Measurements from ENCODE around the gene TLCD2. TPM values are rescaled to one million over a fixed set of nuclear protein-coding genes. Genes with fewer than 3 reads are reported as not detected.

The TLCD2 gene
- total and polyA plus RNA-seq, 2 of the 13 experiments (the other 11 are each of a cell fraction or from before 2014, with no cell fraction given): 0.90 to 1.1 TPM

DNA sequence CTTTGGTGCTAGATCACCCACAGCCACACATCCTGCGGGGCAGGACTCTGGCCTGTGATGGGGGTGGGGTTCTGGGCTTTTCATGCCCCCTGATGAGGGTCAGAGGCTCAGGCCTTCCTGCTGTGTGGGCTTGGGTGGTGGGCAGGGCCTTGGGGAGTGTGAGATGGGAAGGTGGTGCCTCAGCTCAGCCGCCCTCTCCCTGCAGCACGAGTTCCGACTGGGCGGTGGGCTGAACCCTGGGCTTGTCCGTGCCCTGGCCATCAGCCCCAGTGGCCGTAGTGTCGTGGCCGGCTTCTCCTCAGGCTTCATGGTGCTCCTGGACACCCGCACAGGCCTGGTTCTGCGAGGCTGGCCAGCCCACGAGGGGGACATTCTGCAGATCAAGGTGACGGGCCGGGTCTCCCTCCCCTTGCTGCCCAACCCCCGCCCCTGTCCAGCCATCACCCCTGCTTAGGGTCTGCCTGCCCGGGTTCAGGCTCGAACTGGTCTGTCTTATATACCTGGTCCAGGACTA is 25.7 kb upstream of the TLCD2 start (continued):
- TF ChIP-seq, protein P1, sequence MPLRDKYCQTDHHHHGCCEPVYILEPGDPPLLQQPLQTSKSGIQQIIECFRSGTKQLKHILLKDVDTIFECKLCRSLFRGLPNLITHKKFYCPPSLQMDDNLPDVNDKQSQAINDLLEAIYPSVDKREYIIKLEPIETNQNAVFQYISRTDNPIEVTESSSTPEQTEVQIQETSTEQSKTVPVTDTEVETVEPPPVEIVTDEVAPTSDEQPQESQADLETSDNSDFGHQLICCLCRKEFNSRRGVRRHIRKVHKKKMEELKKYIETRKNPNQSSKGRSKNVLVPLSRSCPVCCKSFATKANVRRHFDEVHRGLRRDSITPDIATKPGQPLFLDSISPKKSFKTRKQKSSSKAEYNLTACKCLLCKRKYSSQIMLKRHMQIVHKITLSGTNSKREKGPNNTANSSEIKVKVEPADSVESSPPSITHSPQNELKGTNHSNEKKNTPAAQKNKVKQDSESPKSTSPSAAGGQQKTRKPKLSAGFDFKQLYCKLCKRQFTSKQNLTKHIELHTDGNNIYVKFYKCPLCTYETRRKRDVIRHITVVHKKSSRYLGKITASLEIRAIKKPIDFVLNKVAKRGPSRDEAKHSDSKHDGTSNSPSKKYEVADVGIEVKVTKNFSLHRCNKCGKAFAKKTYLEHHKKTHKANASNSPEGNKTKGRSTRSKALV (CRISPR knock-in tag; IDR thresholded peaks at IDR 0.05): no peak; the same call in 1 of the 2 replicates
- TF ChIP-seq NFYB (CRISPR knock-in tag; IDR thresholded peaks at IDR 0.05) (no peak), ZNF780A (CRISPR knock-in tag; IDR thresholded peaks at IDR 0.05) (0 out of 2 replicates have a peak, but pooled peaks have one; percentile 6), ETV5 (CRISPR knock-in tag; IDR thresholded peaks at IDR 0.05; ENCODE audit: borderline replicate concordance) (no peak), PCBP1 (IDR thresholded peaks at IDR 0.05; ENCODE audit: borderline replicate concordance, low read depth, low read length) (no peak; the same call in 1 of the 2 replicates), MEIS1 (CRISPR knock-in tag; IDR thresholded peaks at IDR 0.05; ENCODE audit: borderline replicate concordance) (peak; percentile 37; the same call in 1 of the 2 replicates), TOPORS (CRISPR knock-in tag; IDR thresholded peaks at IDR 0.05) (peak; percentile 19; the same call in 1 of the 2 replicates), ZNF138 (CRISPR knock-in tag; IDR thresholded peaks at IDR 0.05; ENCODE audit: low read depth) (0 out of 2 replicates have a peak, but pooled peaks have one; percentile 59)

DNA sequence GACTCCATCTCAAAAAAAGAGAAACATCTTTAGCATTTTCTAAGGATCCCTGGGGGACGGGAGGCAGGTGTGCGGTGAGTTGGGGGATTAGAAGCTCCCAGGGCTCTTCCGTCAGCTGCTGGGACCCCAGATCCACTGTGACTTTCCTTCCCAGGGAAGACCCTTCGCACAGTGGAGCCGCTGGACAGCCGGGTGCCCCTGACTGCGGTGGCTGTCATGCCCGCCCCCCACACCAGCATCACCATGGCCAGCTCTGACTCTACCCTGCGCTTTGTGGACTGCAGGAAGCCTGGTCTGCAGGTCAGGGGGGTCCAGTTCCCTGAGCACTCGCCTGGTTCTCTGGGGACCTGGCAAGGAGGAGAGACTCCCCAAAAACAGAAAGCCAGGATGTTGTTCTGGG is 25.2 kb upstream of the TLCD2 start:
- ChIA-PET CTCF (ENCODE audit: low intra/inter-chr PET ratio, low total read pairs) (no interaction called here), POLR2A (interaction anchor here (1.6 to 4.3 kb wide), 9 partner anchors 9 to 76 kb away, joined by 12 to 283 read pairs (median 47); partner anchors contain the start of genes SERPINF1 and WDR81)
- BruUV-seq (replicated peaks): no TSS peak
- peak overlapping the region in 2 of 3 experiments; percentile 57 to 60; a peak in 4 of 6 replicates for H3K4me3 ChIP-seq (replicated peaks in 1 of 3; ENCODE audit: insufficient read depth in 1 of 3, low read depth in 2 of 3, low read length in 3 of 3)
- H2AFZ ChIP-seq (ENCODE audit: low read length): no peak overlapping the region
- H3K27me3 ChIP-seq (ENCODE audit: control insufficient read depth in 1 of 2, insufficient read depth in 2 of 2, low read length in 2 of 2): no peaks in the 10 kb centered on the region
- intact Hi-C loops (cut with micrococcal nuclease; ENCODE audit: unreplicated experiment): no loop called here
- peaks cover 3% of the 10 kb centered on the region for H3K79me2 ChIP-seq (ENCODE audit: insufficient read depth, low read length)
- ATAC-seq (no peak), FAIRE-seq (no peak), DNase-seq (ENCODE audit: low spot score) (no peak)
- H3K4me1 ChIP-seq (ENCODE audit: insufficient read depth, low read length): peaks cover 48% of the 10 kb centered on the region
- H3K4me2 ChIP-seq (ENCODE audit: low read depth, low read length): peak overlapping the region; percentile 75
- 88% methylated on average over 8 of the region's 10 CpGs for WGBS (ENCODE audit: low lambda C conversion rate)
- in situ Hi-C loops (cut with HindIII; ENCODE audit: extremely low pct_ligation_motif_present, low pct_unique_long_range_greater_than_20kb): no loop called here
- H3K9me3 ChIP-seq (ENCODE audit: low read length): no peaks in the 10 kb centered on the region
- H4K20me1 ChIP-seq (ENCODE audit: insufficient read depth, low read length): no peaks in the 10 kb centered on the region
- peaks cover 5% of the 10 kb centered on the region in 2 experiments; a peak in 4 of 5 replicates for H3K36me3 ChIP-seq (replicated peaks in 1 of 2; ENCODE audit: control insufficient read depth in 1 of 2, insufficient read depth in 2 of 2, low read length in 2 of 2)
- peak overlapping the region; percentile 69 for H3K9ac ChIP-seq (ENCODE audit: insufficient read depth, low read depth, low read length)
- peak overlapping the region; percentile 83 for H3K27ac ChIP-seq (ENCODE audit: extremely low read length, insufficient read depth, low read length)
- TF ChIP-seq FOXO1 (CRISPR knock-in tag; IDR thresholded peaks at IDR 0.05) (no peak), ZNF710 (CRISPR knock-in tag; IDR thresholded peaks at IDR 0.05; ENCODE audit: borderline replicate concordance) (0 out of 2 replicates have a peak, but pooled peaks have one; percentile 22)
- TF ChIP-seq, protein P2, sequence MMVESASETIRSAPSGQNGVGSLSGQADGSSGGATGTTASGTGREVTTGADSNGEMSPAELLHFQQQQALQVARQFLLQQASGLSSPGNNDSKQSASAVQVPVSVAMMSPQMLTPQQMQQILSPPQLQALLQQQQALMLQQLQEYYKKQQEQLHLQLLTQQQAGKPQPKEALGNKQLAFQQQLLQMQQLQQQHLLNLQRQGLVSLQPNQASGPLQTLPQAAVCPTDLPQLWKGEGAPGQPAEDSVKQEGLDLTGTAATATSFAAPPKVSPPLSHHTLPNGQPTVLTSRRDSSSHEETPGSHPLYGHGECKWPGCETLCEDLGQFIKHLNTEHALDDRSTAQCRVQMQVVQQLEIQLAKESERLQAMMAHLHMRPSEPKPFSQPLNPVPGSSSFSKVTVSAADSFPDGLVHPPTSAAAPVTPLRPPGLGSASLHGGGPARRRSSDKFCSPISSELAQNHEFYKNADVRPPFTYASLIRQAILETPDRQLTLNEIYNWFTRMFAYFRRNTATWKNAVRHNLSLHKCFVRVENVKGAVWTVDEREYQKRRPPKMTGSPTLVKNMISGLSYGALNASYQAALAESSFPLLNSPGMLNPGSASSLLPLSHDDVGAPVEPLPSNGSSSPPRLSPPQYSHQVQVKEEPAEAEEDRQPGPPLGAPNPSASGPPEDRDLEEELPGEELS (CRISPR knock-in tag; IDR thresholded peaks at IDR 0.05): no peak

Measured in HepG2 (cell line).